ENCODE data around the gene LRRC47. TPM values are rescaled to one million over a fixed set of nuclear protein-coding genes. Genes with fewer than 3 reads are reported as not detected.

Gene LRRC47
- total RNA-seq, 2 donors from 2014 or later, result 35.1 to 37.9 TPM

DNA sequence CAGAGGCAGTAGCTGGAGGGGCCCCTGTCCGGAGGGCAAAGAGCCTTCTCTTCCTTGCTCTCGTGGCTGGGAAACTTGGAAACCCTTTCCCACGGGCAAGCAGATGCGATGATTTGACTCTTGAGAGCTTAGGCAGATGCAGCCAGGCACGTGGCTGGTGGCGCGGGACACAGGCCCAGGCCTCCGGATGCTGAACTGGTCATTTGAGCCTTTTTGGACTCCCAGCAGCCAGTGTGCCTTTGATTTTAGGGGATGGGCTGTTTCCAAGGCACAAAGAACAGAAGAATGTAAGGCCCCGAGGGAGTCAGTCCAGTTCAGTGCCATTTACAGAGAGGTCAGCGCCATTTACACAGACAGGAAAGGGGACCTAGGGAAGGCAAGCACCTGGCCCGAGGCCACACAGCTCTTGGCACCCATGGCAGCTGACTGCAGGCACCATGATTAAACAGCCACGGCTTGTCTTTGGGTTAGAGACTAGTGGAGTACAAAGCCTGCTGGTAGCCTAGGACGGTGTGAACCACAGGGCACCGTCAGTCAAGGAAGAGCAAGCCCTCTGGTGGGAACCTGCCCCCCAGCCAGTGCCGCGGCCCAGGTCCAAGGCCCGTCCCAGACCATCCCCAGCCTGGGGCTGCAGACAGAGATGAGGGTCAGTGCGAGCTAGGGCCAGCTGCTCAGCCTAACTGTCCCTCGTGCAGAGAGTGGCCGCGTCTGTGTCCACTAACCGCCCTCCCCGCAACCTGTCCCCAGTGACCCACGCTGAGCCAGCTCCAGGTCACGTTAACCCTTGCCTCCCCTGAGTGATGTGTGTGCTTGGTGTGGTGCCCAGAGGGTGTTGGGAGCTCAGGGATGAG is 64.5 kb downstream of the LRRC47 start:
- Mint-ChIP-seq H3K27ac (no peak overlapping the region), H3K27me3 (peaks cover 9% of the 10 kb centered on the region), H3K4me1 (no peaks in the 10 kb centered on the region), H3K36me3 (ENCODE audit: low read depth) (no peaks in the 10 kb centered on the region), H3K4me3 (no peak overlapping the region)
- ATAC-seq (no peak), DNase-seq (no peak)
- no peaks in the 10 kb centered on the region for H3K9me3 ChIP-seq (ENCODE audit: control insufficient read depth, low read length, poor library complexity, severe bottlenecking)

DNA sequence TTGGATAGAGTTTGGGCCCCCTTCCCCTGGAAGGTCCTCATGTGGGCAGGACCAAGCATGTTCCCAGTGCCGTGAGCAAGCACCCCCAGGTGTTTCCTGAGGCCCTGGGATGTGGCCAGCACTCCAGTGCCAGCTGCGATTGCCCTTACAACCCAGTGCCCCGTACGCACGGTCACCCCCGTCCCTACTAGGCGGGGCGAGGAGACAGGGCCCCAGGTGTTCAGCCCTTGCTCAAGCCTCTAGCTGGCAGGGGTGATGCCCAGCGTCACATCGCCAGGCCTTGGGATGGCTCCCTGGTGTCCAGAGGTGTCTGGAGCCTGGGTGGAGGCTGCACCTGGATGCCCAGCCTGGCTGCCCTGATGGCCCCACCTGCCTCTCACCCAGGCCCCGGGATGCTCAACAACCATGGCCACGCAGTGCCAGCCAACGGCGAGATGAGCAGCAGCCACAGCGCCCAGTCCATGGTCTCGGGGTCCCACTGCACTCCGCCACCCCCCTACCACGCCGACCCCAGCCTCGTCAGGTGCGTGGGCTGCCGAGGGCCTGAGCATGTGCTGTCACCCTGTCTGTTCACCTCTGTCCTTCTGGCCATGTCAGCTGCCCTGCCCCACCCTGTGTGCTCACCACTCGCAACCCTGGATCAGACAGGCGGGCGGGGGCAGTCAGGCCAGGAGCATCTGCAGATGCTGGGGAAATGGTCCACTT is 65.6 kb downstream of the LRRC47 start:
- no peaks in the 10 kb centered on the region for H3K9me3 ChIP-seq (ENCODE audit: control insufficient read depth, low read length, poor library complexity, severe bottlenecking)
- DNase-seq, result no peak
- ATAC-seq, result no peak
- H3K4me3 Mint-ChIP-seq, result no peak overlapping the region
- H3K27me3 Mint-ChIP-seq, result peaks cover 9% of the 10 kb centered on the region
- H3K36me3 Mint-ChIP-seq (ENCODE audit: low read depth), result no peaks in the 10 kb centered on the region
- no peaks in the 10 kb centered on the region for H3K4me1 Mint-ChIP-seq
- H3K27ac Mint-ChIP-seq, result no peak overlapping the region

DNA sequence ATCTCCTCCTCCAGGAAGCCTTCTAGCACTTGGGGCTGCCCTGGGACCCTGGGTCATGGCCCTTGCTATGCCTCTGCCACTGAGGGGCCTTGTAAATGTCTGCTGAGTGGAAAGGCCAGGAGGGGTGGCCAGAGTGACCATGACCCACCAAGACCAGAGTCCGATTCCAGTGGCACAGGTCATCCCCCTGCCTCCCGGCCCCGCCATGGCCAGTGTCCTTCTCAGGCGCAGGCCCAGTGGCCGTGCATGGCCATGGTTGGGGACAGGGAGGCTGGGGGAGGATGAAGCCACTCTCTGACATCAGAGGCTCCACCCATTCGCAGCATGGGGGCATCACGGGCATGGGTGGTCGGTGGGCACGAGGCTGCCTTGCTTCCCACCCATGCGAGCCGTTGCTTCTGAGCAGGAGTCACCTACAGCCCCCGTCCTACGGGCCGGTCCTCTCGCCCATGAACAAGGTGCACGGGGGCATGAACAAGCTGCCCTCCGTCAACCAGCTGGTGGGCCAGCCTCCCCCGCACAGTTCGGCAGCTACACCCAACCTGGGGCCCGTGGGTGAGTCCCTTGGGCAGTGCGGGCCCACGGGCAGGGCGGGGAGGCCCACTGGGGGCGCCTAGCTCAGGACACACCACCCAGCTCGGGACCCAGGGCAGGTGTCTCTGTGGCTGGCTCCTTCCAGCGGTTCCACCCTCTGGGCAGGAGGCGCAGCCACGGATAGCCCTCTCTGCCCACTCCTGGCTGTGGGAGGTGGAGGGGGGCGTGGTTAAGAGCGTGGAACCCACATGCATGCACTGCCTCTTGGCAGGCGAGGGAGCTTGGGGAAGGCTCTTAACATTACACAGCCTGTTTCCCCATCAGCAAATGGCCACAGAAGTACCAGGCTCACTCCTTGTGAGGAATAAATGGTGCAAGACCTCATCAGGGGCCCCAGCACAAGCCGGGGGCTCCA is 66.4 kb downstream of the LRRC47 start:
- Mint-ChIP-seq H3K4me3 (no peak overlapping the region), H3K4me1 (no peaks in the 10 kb centered on the region), H3K36me3 (ENCODE audit: low read depth) (no peaks in the 10 kb centered on the region), H3K27me3 (peaks cover 9% of the 10 kb centered on the region), H3K27ac (no peak overlapping the region)
- ATAC-seq, result no peak
- H3K9me3 ChIP-seq (ENCODE audit: control insufficient read depth, low read length, poor library complexity, severe bottlenecking), result no peaks in the 10 kb centered on the region
- no peak for DNase-seq

Other genes starting within 250 kb of the LRRC47 start
- 10 to 100 TPM; 63.1 to 63.8 TPM for gene MEGF6, start 185.0 kb downstream of the LRRC47 start, total RNA-seq
- gene TPRG1L, start 171.5 kb downstream of the LRRC47 start, total RNA-seq, result 10 to 100 TPM; 30.3 to 34.9 TPM
- 10 to 100 TPM; 24.8 to 25.9 TPM for gene WRAP73, start 146.4 kb downstream of the LRRC47 start, total RNA-seq
- gene TP73, start 144.0 kb downstream of the LRRC47 start, total RNA-seq, result under 1 TPM in 1 of 2 donors, not detected in 1; 0.31 TPM
- not detected for gene CCDC27, start 44.0 kb downstream of the LRRC47 start, total RNA-seq
- 1 to 10 TPM in 1 of 2 donors, under 1 TPM in 1; 0.75 to 1.5 TPM for gene SMIM1, start 23.7 kb downstream of the LRRC47 start, total RNA-seq
- gene CEP104, start 60.7 kb upstream of the LRRC47 start, total RNA-seq, result 10 to 100 TPM; 33.0 to 34.6 TPM
- 10 to 100 TPM; 14.9 to 15.3 TPM for gene DFFB, start 61.0 kb upstream of the LRRC47 start, total RNA-seq
- gene C1orf174, start 103.8 kb upstream of the LRRC47 start, total RNA-seq, result 10 to 100 TPM; 13.5 to 16.4 TPM